NCI-H2171 treated with DMSO at 0.1 percent for 48 hours (cell line): Measurements from ENCODE around the gene OR7A17.

Experiments
- DNase-seq: peaks from one replicate; lab custom pipeline; 2025; lab: John Stamatoyannopoulos, UW

The OR7A17 gene

GRCh38 chr19:14886032-14886431 is at the start of gene OR7A17:
TSS of gene OR7A17 (minus strand) at chr19:14886132. CDS start at chr19:14881355, 4,777 bp downstream.
- DNase-seq = no peak

DNA sequence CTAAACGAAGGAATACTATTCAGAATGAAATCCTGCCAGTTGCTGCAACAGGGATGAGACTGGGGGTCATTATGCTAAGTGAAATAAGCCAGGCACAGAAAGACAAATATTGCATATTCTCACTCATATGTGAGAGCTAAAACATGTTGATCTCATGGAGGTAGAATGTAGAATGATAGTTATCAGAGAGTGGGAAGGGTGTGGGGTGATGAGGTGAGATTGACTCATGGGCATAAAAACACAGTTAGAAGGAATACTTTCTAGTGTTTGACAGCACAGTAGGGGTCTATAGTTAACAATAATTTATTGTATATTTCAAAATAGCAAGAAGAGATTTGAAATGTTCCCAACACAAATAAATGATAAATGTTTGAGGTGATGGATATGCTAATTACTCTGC is 47.6 kb upstream of the OR7A17 start:
- DNase-seq = no peak

DNA sequence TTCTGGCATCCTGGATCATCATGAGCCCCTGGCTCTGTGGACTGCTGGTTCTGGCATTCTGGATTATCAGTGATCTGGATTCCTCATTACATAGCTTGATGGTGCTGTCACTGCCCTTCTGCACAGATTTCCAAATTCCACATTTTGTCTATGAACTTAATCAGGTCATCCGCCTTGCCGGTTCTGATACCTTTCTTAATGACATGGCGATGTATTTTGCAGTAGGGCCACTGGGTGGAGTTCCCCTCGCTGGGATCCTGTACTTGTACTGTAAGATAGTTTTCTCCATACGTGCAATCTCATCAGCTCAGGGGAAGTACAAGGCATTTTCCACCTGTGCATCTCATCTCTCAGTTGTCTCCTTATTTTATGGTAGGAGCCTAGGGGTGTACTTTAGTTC is 30.9 kb upstream of the OR7A17 start:
- no peak for DNase-seq

- DNase-seq = peak; percentile 90
Observed at GRCh38 chr19:14915116-14915515, 29.2 kb upstream of the OR7A17 start.

- no peak for DNase-seq
Observed at GRCh38 chr19:14906711-14907110, 20.8 kb upstream of the OR7A17 start.

DNA sequence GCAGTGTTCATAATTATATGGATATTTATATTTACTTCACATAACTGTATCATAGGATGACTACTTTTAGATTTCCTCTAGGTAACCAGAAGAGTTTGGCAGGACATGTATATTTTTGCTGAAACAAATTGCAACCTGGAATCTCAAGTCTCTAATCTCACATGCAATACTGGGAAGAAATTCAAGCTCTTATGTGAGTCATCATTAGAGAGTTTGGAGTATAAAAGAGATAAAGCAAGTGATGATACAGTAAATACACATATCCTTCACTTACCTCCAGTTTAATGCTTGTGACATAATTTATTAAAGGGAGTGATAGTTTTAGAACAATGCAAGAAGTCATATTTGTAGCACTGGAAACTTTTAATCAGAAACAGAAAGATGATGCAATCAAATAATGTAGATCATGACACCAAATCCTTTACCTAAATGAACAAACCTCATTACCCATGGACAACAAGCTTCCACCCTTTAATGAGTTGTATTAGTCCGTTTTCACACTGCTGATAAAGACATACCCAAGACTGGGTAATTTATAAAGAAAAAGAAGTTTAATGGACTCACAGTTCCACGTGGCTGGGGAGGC is 15.8 kb upstream of the OR7A17 start:
- DNase-seq = no peak

- DNase-seq = no peak
Observed at GRCh38 chr19:14890643-14891379, 4.9 kb upstream of the OR7A17 start.

DNA sequence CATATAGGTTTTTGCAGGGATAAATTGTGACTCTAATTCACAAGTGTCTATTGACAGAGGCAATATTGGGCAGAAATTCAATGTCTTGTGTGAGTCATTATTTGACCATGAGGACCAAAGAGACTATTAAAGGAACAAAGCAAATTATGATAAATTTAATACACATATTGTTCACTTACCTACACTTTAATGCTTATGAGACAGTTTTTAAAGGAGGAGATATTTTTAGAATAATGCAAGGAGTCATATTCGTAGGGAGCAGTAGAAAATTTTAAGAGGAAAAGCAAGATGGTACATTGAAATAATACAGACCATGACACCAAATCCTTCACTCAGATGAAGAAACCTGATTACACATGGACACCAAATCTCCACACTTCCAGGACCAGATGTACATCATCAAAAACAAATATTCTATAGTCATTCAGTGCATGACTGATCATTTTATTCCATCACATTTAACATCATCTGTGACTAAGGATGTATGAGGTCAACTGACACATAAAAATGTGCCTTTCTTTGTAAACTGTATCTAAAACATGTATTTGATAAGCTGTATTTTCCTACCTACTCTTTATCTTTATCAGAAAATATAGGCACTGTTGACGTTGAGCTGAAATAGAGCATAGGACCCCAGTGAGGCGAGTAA is 4.2 kb upstream of the OR7A17 start:
- no peak for DNase-seq

DNA sequence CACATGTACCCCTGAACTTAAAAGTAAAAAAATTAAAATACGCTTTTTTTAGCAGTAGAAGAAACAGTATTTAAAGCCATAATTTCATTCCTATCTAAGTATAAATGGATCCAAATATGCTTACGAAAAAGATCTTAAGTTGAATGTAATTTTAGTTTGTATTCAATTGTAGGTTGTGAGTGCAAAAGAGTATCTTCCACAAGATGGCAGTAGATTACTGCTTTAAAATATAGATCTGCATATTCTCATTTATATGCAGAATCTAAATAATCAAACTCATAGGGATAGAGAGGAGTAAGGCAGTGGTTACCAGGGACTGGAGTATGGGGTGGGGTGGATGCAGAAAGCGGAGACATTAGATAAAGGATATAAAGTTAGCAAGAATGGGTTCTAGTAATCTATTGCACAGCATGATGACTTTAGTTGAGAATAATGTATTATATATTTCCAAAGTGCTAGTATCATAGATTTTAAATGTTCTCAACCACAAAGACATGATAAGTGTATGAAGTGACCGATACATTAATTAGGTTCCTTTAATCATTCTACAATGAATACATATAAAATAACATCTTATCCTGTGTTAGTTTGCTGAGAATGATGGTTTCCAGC is 14.2 kb downstream of the OR7A17 start:
- peak; percentile 35 for DNase-seq

- DNase-seq = no peak
Observed at GRCh38 chr19:14868497-14868896, 17.4 kb downstream of the OR7A17 start.

- no peak for DNase-seq
Observed at GRCh38 chr19:14848822-14849221, 37.1 kb downstream of the OR7A17 start, which contains the start of gene OR7A10. TSS of gene OR7A10 (minus strand) at chr19:14848922. CDS start at chr19:14841877, 7,045 bp downstream.

DNA sequence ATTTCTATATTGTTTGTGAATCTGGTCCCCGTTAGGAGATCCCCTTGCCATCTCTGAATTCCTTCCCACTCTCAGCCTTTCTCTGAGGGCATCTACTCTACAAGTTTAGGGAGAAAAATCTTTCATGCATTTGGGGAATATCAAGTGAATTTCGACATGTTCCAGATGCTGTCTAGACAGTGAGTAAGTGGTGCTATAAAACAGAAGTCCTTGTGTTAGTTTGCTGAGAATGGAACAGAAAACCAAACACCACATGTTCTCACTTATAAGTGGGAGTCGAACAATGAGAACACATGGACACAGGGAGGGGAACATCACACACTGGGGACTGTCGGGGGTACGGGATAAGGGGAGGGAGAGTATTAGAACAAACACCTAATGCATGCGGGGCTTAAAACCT is 42.4 kb downstream of the OR7A17 start:
- no peak for DNase-seq

DNA sequence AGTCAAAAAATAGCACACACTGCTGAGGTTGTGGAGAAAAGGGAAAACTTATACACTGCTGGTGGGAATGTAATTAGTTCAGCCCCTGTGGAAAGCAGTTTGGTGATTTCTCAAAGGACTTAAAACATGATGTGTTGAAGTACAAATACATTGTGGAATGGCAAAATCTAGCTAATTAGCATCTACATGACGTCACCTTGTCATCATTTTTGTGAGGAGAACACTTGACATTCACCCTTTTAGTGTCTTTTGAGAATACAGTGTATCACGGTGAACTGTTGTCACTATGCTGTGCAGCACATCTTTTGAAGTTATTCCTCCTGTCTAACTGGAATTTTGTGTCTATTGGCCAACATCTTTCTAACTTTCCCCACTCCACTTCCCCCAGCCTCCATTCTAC is 42.8 kb downstream of the OR7A17 start:
- DNase-seq = no peak

- DNase-seq = no peak
Observed at GRCh38 chr19:14840206-14840605, 45.7 kb downstream of the OR7A17 start.

DNA sequence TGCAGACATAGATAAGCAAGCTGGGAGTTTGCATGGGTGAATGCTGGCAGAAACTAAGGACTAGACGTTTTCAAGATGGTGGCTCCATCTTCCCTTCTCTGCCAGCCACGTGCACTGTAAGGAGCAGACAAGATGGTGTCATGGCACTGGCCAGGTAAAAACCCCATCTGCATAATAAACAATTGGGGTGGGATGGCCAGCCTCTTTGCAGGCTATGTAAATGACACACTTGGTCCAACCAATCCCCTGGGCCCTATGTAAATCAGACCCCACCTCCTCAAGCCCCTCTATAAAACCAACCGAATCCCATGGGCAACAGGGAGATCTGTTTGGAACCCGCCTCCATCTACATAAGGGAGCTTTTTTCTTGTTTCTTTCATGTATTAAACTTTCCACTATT is 48.5 kb downstream of the OR7A17 start:
- no peak for DNase-seq

- DNase-seq = peak; percentile 77
Observed at GRCh38 chr19:14835011-14835410, 50.9 kb downstream of the OR7A17 start, which contains the start of the genes OR7A5 and OR7C1. TSS of gene OR7A5 (minus strand) at chr19:14835185. CDS start at chr19:14828241, 6,944 bp downstream. TSS of gene OR7C1 (minus strand) at chr19:14835185. CDS start at chr19:14800136, 35,049 bp downstream.

DNA sequence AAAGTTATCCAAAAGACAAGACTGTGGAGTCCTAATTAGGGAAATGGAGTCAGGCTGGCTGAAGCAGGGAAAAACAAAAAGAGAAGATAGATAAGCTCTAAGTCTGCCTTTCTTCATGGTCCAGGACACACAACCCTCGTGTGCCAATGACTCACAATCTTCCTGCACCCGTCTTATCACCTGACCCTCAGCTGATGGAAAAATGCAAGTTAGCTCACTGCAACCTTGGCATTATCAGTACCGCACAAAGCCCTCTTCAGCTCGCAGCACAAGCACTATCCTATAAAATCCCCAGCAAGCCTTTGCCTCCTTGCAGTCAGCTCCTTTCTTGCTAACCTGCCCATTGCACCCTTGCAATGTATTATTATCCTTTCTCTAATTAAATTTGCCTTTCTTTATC is 55.2 kb downstream of the OR7A17 start:
- DNase-seq = no peak
